ENCODE results near the gene SCN3B.

DNA sequence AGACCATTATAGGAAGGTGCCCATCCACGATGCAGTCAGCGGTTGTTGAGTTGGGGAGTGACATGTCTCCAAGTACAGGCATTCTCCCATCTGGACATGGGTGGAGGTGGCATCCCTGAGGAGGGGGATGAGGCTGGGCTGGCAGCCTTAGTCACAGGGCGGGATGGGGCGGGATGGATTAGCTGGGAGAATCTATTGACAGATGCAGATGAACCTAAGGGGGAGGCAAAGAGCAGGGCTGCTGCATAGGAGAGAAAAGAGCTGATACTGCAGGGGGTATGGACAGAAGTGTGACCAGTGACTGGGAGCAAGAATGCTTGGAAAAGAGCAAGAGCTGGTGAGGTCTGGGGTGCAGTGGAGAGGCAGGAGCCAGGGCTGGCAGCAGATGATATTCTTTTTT is 42.7 kb downstream of the SCN3B start:
- TF ChIP-seq POLR2A (IDR thresholded peaks at IDR 0.05; ENCODE audit: low read depth, low read length) (no peak), POLR2AphosphoS5 (IDR thresholded peaks at IDR 0.05; ENCODE audit: low read depth, low read length) (no peak)
